Measurements from ENCODE around the gene CALB2.

DNA sequence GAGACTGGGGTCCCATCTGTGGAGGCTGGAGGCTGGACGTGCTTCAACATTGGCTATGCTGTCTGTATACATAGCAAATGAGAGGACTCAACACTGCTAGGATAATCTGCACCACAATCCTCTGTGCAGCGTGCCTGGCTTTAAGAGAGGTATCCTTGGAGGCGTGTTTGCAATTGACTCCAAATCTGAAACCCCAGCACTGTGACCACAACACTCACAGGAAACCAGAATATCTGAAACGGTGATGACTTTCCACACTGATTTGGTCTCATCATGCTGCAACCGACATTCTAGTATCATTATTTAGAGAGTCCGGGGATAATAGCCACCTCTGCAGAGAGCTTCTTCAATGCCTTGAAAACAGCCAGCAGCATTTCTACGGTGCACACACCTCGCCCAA lies 48.2 kb downstream of the CALB2 start:
- TF ChIP-seq, protein P1, sequence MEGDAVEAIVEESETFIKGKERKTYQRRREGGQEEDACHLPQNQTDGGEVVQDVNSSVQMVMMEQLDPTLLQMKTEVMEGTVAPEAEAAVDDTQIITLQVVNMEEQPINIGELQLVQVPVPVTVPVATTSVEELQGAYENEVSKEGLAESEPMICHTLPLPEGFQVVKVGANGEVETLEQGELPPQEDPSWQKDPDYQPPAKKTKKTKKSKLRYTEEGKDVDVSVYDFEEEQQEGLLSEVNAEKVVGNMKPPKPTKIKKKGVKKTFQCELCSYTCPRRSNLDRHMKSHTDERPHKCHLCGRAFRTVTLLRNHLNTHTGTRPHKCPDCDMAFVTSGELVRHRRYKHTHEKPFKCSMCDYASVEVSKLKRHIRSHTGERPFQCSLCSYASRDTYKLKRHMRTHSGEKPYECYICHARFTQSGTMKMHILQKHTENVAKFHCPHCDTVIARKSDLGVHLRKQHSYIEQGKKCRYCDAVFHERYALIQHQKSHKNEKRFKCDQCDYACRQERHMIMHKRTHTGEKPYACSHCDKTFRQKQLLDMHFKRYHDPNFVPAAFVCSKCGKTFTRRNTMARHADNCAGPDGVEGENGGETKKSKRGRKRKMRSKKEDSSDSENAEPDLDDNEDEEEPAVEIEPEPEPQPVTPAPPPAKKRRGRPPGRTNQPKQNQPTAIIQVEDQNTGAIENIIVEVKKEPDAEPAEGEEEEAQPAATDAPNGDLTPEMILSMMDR (IDR thresholded peaks at IDR 0.05) = no peak
- TF ChIP-seq POLR2AphosphoS5 (IDR thresholded peaks at IDR 0.05) (no peak), EP300 (IDR thresholded peaks at IDR 0.05) (no peak)

Measured in sigmoid colon (tissue), 4 donors.